Measurements from ENCODE around the gene ZWILCH. TPM values are rescaled to one million over a fixed set of nuclear protein-coding genes. Genes with fewer than 3 reads are reported as not detected.

Gene ZWILCH
- 15.2 and 39.3 TPM in 2 replicates for total RNA-seq

GRCh38 chr15:66504563-66505429, at the start of gene ZWILCH, which contains the start of gene RPL4:
TSS of gene ZWILCH (plus strand) at chr15:66505326. CDS start at chr15:66505339, 13 bp downstream.
TSS of gene RPL4 (minus strand) at chr15:66504855. CDS start at chr15:66504790, 65 bp downstream.

GRCh38 chr15:66497502-66498455, 7.3 kb upstream of the ZWILCH start, which contains the start of gene SNAPC5:
TSS of gene SNAPC5 (minus strand) at chr15:66497762. CDS start at chr15:66497731, 31 bp downstream.

GRCh38 chr15:66565741-66566144, 60.6 kb downstream of the ZWILCH start, which contains the start of gene LCTL:
TSS of gene LCTL (minus strand) at chr15:66565998. CDS start at chr15:66565365, 633 bp downstream.

Other genes with a start within 250 kb of the ZWILCH start
- 26.0 and 27.6 TPM in 2 replicates for gene DIS3L, start 211.8 kb upstream of the ZWILCH start, total RNA-seq
- gene TIPIN, start 148.6 kb upstream of the ZWILCH start, total RNA-seq = 15.2 and 24.7 TPM in 2 replicates
- gene MAP2K1, start 118.4 kb upstream of the ZWILCH start, total RNA-seq = 35.1 and 42.8 TPM in 2 replicates
- 16.0 and 36.2 TPM in 2 replicates for gene SNAPC5, start 7.6 kb upstream of the ZWILCH start, total RNA-seq
- gene RPL4, start 471 bp upstream of the ZWILCH start, total RNA-seq = 2,649 and 2,706 TPM in 2 replicates
- gene LCTL, start 60.7 kb downstream of the ZWILCH start, total RNA-seq = 0.33 and 0.75 TPM in 2 replicates
- 11.0 and 11.3 TPM in 2 replicates for gene SMAD6, start 196.9 kb downstream of the ZWILCH start, total RNA-seq